Frontal cortex (tissue), 4 donors: Measurements from ENCODE around the gene CTDP1. TPM values are rescaled to one million over a fixed set of nuclear protein-coding genes. Genes with fewer than 3 reads are reported as not detected.
"Not testable (repeated sequence)": the region's sequence is repeated elsewhere in the genome, so short reads cannot be mapped to it uniquely, and the experiment has no call there.

Source experiments
- DNase-seq, 2 donors: peaks; one replicate each; pipeline ENCODE4 v3.0.0; 2012; ENCODE audit warnings: low spot score in 2 of 2
- FAIRE-seq: peaks from 2 replicates; lab custom pipeline; 2012; peaks lifted over from hg19 to GRCh38; lab: Jason Lieb, UNC
- total RNA-seq: library from RNA; depleted of rRNA; stranded (reverse); fragments of >200 nt; gene quantifications from one replicate; pipeline ENCODE4 v1.2.3, GENCODE V29; 2014
- donor health status: control.
- donor health status: control.
- donor health status: control.

Gene CTDP1
- total RNA-seq, 1 donor from 2014 or later, result 16.7 TPM

DNA sequence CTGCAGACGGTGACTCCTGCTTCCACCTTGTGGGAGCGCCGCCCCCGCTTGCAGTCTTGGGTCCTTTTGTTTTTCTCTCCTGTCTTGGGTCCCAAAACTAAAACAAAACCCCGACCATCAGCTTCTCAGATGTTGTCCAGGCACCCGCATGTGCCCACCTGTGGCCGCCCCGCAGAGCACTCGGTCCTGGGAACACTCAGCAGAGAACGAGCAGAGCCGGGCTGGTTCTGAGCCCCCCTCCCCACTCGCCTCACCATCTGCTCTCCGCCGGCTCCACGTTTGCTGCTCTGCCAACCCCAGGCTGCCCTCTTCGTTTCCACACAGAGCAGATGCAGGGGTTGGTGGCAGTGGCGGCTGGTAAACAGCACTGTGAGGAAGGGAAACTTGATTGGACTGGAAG is 38.5 kb downstream of the CTDP1 start:
- no peak for FAIRE-seq
- DNase-seq, result no peak

DNA sequence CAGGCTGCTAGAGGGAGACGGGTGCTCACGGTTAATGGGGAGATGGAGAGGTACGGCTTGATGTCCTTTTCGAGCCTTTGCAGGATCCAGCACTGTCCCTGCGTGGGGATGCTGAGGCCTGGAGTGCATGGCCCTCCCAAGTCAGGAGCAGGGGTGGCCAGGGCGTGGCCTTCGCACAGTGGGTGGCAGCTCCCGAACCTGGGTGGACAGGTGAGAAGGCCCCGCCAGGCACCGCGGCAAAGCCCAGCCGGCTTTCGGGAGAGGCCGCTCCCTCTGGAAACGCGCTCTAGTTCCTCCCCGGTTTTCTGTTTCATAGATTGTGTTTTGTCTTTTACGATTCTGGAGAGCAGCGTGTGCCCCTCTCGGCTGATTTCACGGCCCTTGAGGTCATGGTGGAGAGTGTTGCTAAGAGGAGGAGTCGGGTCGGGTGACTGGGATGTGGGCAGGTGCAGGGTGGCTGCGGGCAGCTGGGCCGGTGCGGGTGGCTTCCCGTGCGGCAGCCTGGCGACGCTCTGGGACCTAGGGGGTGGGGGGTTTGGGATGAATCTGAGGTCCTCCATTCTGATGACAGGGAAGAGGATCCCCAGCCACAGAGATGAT is 39.4 kb downstream of the CTDP1 start:
- FAIRE-seq (no peak), DNase-seq (no peak)

DNA sequence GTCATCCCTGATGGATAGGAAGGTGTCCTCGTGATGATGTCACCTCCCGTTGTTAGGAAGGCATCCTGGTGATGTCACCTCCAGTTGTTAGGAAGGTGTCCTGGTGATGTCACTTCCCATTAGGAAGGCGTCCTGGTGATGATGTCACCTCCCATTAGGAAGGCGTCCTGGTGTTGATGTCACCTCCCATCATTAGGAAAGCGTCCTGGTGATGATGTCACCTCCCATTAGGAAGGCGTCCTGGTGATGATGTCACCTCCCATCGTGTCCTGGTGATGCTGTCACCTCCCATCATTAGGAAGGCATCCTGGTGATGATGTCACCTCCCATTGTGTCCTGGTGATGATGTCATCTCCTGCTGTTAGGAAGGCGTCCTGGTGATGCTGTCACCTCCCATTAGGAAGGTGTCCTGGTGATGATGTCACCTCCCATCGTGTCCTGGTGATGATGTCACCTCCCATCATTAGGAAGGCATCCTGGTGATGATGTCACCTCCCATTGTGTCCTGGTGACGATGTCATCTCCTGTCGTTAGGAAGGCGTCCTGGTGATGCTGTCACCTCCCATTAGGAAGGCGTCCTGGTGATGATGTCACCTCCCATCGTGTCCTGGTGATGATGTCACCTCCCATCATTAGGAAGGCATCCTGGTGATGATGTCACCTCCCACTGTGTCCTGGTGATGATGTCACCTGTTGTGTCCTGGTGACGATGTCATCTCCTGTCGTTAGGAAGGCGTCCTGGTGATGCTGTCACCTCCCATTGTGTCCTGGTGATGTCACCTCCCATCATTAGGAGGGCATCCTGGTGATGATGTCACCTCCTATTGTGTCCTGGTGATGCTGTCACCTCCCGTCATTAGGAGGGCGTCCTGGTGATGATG is 40.1 kb downstream of the CTDP1 start:
- DNase-seq, FAIRE-seq: not testable (repeated sequence)

DNA sequence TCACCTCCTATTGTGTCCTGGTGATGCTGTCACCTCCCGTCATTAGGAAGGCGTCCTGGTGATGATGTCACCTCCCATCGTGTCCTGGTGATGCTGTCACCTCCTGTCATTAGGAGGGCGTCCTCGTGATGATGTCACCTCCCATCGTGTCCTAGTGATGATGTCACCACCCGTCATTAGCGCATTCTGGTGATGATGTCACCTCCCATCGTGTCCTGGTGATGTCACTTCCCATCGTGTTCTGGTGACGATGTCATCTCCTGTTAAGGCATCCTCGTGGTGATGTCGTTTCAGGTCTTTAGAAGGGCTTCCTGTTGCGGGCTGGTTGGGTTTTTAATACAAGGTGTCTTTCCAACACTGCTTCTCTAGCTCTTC is 40.7 kb downstream of the CTDP1 start:
- FAIRE-seq (no peak), DNase-seq (no peak)

DNA sequence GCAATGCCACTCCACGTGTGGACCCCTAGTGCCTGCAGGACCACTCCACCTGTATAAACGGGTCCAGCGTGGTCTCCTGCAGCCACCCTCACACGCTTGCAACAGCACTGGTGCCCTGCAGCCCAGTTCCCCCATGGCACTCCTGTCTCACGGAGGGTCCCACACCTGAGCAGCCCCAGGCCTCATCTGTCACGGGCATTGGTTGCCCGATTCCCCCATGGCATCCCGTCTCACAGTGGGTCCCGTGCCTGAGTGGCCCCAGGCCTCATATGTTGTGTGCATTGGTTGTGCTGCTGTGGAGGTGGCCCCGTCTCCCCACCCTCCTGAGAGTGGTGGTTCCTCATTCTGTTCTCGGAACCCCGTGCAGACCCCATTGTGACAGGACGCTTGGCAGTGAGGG is 43.4 kb downstream of the CTDP1 start:
- DNase-seq, result no peak
- no peak for FAIRE-seq

DNA sequence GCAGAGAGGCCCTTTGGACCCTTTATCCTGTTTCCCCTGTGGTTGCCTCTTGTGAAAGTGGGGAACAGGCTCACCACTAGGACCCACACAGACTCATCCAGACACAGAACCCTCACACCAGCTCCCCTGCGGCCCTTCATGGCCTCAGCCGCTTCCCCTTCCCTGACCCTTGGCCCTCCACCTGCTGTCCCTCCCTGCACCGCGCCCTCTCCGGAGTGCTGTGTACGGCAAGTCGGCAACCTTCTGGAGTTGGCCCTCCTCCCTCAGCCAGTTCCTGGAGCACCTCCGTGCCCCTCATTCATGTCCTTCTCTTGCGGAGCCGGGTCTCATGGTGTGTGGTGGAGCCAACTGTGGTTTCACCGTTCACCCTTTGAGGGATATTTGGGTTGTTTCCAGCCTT is 44.0 kb downstream of the CTDP1 start:
- DNase-seq (no peak), FAIRE-seq (no peak)

DNA sequence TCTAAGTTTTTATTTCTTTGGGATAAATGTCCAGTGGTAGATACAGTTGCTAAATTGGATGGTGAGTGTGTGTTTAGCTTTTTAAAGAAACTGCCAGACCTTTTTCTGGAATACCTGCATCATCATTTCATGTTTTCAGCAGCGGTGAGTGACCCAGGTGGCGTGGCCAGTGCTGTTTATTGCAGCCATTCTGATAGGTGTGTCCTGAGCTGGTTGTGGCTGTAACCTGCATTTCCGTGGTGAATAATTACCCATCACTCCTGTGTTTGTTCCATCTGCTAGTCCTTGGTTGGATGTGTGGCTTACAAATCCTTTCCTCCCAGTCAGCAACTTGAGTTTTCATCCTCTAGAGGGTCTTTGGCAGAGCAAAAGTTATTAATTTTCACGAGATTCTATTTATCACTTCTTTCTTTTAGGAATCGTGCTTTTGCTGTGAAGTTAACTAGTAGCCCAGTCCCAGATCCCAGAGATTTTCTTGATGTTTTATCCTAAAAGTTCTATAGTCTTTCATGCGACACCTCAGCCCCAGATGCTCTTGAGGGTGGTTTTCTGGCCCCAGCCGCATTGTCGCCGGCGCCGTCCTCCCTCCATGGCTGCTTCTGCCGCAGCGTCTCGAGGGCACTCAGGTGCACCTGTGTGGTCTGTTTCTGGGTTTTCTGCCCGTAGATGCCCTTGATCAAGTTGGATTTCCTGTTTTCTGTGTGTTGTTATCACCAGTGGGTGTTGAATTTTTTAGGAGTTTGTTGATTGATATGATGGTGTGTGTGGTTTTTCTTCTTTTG is 44.9 kb downstream of the CTDP1 start:
- FAIRE-seq (no peak), DNase-seq (no peak)

DNA sequence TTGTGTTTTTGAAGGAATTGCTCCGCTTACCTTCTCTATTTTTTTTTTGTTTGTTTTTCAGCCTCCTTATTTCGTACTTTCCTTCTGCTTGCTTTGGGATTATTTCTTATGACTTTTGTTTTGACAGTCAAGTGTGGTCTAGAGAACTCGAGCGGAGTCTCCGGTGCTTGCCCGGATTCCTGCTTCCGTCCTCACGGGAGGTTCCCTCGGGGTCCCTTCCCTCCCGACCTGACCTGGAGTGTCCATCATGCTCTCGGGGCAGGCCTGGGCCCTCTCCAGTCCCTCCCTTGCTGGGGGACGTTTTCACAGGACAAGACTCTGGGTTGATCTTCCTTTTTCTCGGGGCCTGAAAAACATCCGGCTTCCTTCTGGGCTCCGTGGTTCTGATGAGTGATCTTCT is 45.9 kb downstream of the CTDP1 start:
- FAIRE-seq, result no peak
- DNase-seq, result no peak

DNA sequence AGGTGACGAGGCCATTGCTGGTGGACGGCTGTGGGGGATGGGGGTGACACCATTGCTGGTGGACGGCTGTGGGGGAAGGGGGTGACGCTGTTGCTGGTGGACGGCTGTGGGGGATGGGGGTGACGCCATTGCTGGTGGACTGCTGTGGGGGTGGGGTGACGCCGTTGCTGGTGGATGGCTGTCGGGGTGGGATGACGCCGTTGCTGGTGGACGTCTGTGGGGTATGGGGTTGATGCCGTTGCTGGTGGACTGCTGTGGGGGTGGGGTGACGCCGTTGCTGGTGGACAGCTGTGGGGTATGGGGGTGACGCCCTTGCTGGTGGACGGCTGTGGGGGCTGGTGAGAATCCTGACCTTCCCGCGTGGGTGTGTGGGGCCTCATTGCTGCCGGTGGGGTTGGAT is 47.1 kb downstream of the CTDP1 start:
- FAIRE-seq (no peak), DNase-seq (no peak)

DNA sequence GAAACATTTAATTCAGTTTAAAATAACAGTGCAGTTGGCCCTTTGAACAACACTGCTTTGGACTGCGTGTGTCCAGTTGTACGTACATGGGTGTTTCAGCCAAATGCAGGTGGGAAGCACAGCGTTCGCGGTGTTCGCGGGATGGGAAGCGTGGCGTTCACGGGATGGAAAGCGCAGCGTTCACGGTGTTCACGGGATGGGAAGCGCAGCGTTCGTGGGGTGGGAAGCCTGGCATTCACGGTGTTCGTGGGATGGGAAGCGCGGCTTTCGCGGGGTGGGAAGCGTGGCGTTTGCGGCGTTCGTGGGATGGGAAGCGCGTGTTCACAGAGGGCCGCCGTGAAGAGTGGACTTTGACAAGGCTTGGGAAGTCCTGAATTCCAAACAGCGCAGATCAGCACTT is 47.6 kb downstream of the CTDP1 start:
- FAIRE-seq (no peak), DNase-seq (no peak)

DNA sequence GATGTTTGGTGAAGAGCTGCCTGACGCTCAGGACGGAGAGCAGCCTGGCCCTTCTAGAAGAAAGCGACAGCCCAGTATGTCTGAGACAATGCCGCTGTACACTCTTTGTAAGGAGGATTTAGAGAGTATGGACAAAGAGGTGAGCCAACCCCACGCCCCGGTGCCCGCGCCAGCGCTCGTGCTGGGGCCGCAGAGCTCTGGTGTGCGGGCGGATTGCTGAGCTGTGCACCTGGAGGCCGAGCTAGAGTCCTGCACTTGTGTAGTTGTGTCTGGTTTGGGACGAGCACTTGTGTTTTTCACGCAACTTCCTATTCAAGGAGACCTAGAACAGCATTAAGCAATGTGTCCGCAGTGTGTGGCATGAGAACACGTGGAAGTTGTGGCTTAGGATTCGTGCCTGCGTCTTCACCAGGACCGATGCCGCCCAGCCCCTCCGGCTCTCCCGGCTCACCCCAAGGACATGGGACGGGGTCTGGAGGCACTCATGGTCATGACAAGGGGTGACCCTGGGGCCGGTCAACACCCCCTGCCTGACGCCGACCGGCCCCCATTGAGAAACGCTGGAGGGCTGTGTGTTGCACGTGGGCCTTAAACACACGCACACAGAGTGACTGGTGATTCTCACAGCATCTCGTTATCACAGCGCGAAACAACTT is 49.5 kb downstream of the CTDP1 start:
- DNase-seq (no peak), FAIRE-seq (no peak)

DNA sequence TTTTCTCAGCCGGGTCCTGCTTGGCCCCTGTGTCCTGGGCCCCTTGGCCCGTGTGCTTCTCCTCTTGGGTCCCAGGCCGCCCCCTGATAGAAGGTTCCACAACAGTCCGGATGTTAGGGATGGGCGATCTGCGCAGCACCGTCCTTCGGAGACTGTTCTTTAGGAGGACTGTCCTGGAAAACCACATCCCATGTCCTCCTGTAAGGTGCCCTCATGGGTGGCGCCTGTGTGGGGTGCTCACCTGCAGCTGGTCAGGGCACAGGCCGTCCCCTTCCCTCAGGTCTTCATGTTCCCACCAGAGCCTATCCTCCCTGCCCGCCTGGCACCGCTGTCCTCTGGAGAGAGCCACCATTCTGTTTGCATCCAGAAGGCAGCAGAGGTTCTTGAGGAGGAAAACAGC is 50.0 kb downstream of the CTDP1 start:
- DNase-seq, result no peak

DNA sequence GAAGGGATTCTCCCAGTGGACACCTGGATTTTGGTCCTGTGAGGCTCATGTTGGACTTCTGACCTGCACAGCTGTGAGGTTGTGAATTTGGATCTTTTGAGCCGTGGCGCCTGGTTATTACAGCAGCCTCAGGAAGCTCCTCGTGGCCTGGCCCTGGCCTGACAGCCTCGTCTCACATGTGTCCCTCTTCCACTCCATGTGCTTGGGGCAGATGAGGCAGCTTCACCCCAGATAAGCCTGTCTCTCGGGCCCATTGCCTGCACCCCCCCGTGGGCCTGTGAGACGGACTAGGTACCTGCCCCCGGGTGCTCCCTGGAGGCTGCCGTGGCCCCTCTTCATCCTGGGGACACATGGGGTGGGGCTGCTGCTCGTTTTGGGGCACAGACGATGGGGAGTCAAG is 51.2 kb downstream of the CTDP1 start:
- DNase-seq, result no peak
- no peak for FAIRE-seq

More for the DNA sequence above, 50.0 kb downstream of the CTDP1 start:
- no peak for FAIRE-seq

DNA sequence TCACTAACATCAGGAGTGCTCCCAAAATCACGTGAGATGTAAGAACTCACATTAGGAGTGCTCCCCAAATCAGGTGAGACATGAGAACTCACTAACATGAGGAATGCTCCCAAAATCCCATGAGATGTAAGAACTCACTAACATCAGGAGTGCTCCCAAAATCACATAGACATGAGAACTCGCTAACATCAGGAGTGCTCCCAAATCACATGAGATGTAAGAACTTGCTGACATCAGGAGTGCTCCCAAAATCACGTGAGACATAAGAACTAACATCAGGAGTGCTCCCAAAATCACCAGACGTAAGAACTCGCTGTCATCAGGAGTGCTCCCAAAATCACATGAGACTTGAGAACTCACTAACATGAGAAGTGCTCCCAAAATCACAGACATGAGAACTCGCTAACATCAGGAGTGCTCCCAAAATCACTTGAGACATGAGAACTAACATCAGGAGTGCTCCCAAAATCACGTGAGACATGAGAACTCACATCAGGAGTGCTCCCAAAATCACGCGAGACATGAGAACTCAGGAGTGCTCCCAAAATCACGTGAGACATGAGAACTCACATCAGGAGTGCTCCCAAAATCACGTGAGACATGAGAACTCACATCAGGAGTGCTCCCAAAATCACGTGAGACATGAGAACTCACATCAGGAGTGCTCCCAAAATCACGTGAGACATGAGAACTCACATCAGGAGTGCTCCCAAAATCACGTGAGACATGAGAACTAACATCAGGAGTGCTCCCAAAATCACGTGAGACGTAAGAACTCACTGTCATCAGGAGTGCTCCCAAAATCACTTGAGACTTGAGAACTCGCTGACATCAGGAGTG is 52.5 kb downstream of the CTDP1 start:
- DNase-seq, FAIRE-seq: not testable (repeated sequence)

DNA sequence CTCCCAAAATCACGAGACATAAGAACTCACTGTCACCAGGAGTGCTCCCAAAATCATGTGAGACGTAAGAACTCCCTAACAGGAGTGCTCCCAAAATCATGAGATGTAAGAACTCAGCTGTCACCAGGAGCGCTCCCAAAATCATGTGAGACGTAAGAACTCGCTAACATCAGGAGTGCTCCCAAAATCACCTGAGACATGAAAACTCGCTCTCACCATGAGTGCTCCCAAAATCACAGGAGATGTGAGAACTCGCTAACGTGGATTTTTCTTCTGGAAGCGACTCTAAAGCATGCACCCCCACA is 53.1 kb downstream of the CTDP1 start:
- FAIRE-seq (no peak), DNase-seq (no peak)

DNA sequence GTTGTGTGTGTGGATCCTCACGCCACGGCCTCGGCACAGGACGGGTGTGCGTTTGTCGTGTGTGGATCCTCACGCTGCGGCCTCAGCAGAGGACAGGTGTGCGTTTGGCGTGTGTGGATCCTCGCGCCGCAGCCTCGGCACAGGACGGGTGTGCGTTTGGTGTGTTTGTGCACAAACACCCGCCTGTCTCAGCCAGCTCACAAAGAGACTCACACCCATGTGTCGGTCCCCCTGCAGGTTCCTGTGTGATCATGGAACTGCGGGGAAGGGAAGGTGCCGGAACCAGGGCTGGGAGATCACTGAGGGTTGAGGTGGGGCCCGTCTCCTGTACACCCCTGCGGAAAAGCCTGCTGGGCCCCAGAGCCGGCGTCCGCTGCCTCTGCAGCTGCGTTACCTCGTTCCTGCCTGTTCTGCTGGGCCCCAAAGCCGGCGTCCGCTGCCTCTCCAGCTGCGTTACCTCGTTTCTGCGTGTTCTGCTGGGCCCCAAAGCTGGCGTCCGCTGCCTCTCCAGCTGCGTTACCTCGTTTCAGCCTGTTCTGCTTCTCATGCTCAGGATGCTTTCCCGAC is 53.6 kb downstream of the CTDP1 start:
- no peak for FAIRE-seq
- DNase-seq, result no peak

DNA sequence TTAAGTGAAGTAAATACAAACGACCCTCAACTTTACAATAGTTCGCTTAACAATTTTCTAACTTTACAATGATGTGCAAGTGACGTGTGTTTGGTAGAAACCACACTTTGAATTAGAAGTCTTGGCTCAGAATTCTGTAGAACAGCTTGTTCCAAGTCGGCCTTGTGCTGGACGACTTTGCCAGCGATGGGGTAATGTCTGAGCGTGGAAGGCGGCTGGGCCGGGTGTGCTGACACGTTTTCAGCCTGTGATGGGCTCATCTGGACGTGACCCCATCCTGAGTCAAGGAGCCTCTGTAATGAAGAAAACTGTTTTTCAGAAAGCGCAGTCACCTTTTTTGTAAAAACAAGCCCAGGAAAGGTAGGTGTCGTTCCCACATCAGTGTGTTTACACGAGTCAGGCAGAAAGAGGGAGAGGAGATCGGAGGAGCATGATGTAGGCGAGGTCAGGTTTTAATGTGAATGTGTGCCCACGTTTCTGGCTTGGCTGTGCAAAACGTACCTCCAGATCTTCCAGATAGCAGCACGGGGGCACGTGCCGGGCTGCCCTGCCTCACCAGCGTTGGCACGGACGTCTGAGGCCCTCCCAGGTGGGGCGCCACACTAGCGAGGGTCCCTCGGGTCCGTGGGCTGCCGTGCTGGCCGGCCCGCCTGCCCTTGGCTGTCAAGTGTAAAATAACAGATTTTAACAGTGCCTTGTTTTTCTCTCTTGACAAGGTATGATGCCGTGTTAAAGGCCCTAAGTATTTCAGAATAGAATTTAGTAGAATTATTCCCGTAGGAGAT is 54.6 kb downstream of the CTDP1 start:
- DNase-seq, result no peak
- FAIRE-seq, result no peak
